AG04450 (cell line): ENCODE measurements around the gene PLA2G4B. TPM values are rescaled to one million over a fixed set of nuclear protein-coding genes. Genes with fewer than 3 reads are reported as not detected.

Experiments used
- CTCF ChIA-PET: fragments of 300-600, 350-600 bp; formaldehyde crosslinking; extraction: SDS; loops from one replicate; lab custom pipeline; 2022; ENCODE audit warnings: antibody characterized with exemption, inconsistent platforms; lab: Charles Lee
- POLR2A ChIA-PET: fragments of 350-600 bp; formaldehyde crosslinking; extraction: SDS; loops from one replicate; lab custom pipeline; 2021; ENCODE audit warnings: antibody characterized with exemption, inconsistent platforms; lab: Yijun Ruan, JAX
- DNase-seq: peaks from one replicate; pipeline ENCODE4 v3.0.0-alpha.2; 2011; ENCODE audit warnings: low read depth, low spot score
- H3K27ac ChIP-seq: one replicate; pipeline ENCODE4 v1.5.1; 2012; ENCODE audit warnings: low read depth, low read length, control low read depth
- H3K27me3 ChIP-seq: one replicate; pipeline ENCODE4 v1.6.0; 2012; ENCODE audit warnings: low read length; ENCODE audit not compliant: control insufficient read depth, insufficient read depth
- H3K4me3 ChIP-seq: 2 replicates; pipeline ENCODE4 v1.5.1; 2011; ENCODE audit warnings: mild to moderate bottlenecking, low read depth, low read length, control low read depth
- H3K9me3 ChIP-seq: 2 replicates; pipeline ENCODE4 v1.5.1; 2012; ENCODE audit warnings: low read length; ENCODE audit not compliant: control insufficient read depth, insufficient read depth
- CTCF ChIP-seq: IDR thresholded peaks from 2 replicates; pipeline ENCODE4 v1.5.1; 2011; ENCODE audit warnings: low read depth, low read length, control low read depth, inconsistent platforms
- polyA plus RNA-seq: library from polyadenylated mRNA; depleted of rRNA; stranded (reverse); fragments of >200 nt; gene quantifications from 2 replicates; pipeline ENCODE4 v1.2.3, GENCODE V29; 2011

PLA2G4B gene
- polyA plus RNA-seq, 1 experiment, result 1.3 TPM

GRCh38 chr15:41853831-41854230 lies 15.2 kb downstream of the PLA2G4B start:
- no peak overlapping the region for H3K27ac ChIP-seq
- H3K9me3 ChIP-seq, result no peaks in the 10 kb centered on the region; the same call in 1 of the 2 replicates
- ChIA-PET CTCF (interaction anchor here (0.8 kb wide), 1 partner anchor 51 kb away, joined by 3 read pairs; no protein-coding TSS in a partner anchor), POLR2A (interaction anchor here (0.7 kb wide), 1 partner anchor 126 kb away, joined by 3 read pairs; no protein-coding TSS in a partner anchor)
- no peak for TF ChIP-seq CTCF
- DNase-seq, result no peak
- peaks cover 13% of the 10 kb centered on the region for H3K27me3 ChIP-seq
- no peak overlapping the region for H3K4me3 ChIP-seq

GRCh38 chr15:41854443-41854842 lies 15.8 kb downstream of the PLA2G4B start:
- Histone ChIP-seq H3K9me3 (no peaks in the 10 kb centered on the region; the same call in 1 of the 2 replicates), H3K27ac (no peak overlapping the region), H3K27me3 (peaks cover 13% of the 10 kb centered on the region), H3K4me3 (no peak overlapping the region)
- no peak for TF ChIP-seq CTCF
- ChIA-PET CTCF (no interaction called here), POLR2A (no interaction called here)
- DNase-seq, result no peak

- POLR2A ChIA-PET, result interaction anchor here (0.7 kb wide), 1 partner anchor 119 kb away, joined by 3 read pairs; no protein-coding TSS in a partner anchor
- no peak for DNase-seq
- Histone ChIP-seq H3K4me3 (no peak overlapping the region), H3K9me3 (no peaks in the 10 kb centered on the region; the same call in 1 of the 2 replicates), H3K27me3 (peaks cover 14% of the 10 kb centered on the region), H3K27ac (no peak overlapping the region)
- CTCF ChIA-PET, result no interaction called here
- TF ChIP-seq CTCF, result no peak
Measured at GRCh38 chr15:41855261-41855961, 16.8 kb downstream of the PLA2G4B start.

GRCh38 chr15:41856262-41856661 lies 17.6 kb downstream of the PLA2G4B start:
- Histone ChIP-seq H3K9me3 (no peaks in the 10 kb centered on the region; the same call in 1 of the 2 replicates), H3K4me3 (no peak overlapping the region), H3K27me3 (peaks cover 18% of the 10 kb centered on the region), H3K27ac (no peak overlapping the region)
- no peak for DNase-seq
- no peak for TF ChIP-seq CTCF
- ChIA-PET POLR2A (no interaction called here), CTCF (no interaction called here)

- ChIA-PET POLR2A (interaction anchor here (0.8 kb wide), 1 partner anchor 14 kb away, joined by 3 read pairs; no protein-coding TSS in a partner anchor), CTCF (no interaction called here)
- TF ChIP-seq CTCF, result no peak
- no peak overlapping the region for H3K4me3 ChIP-seq
- no peak for DNase-seq
- no peak overlapping the region for H3K27ac ChIP-seq
- peaks cover 18% of the 10 kb centered on the region for H3K27me3 ChIP-seq
- H3K9me3 ChIP-seq, result no peaks in the 10 kb centered on the region; the same call in 1 of the 2 replicates
Measured at GRCh38 chr15:41856716-41857115, 18.1 kb downstream of the PLA2G4B start.
